NCI-H748 (cell line): Measurements from ENCODE around the gene GRWD1.
A peak's percentile ranks its signal among the peaks of the same experiment; 100 is the strongest.

Source experiments
- DNase-seq: peaks from one replicate; lab custom pipeline; 2025; ENCODE audit not compliant: unreplicated experiment; lab: John Stamatoyannopoulos, UW

The GRWD1 gene

GRCh38 chr19:48455908-48456562 is 10.3 kb downstream of the GRWD1 start:
- DNase-seq: no peak

- no peak for DNase-seq
These were observed 11.1 kb downstream of the GRWD1 start for GRCh38 chr19:48456864-48457263.

GRCh38 chr19:48458016-48458415 is 12.2 kb downstream of the GRWD1 start:
- no peak for DNase-seq

GRCh38 chr19:48461651-48461981 is 15.8 kb downstream of the GRWD1 start:
- no peak for DNase-seq

GRCh38 chr19:48461982-48462655 is 16.3 kb downstream of the GRWD1 start:
- no peak for DNase-seq

GRCh38 chr19:48465215-48465614 is 19.4 kb downstream of the GRWD1 start:
- DNase-seq: no peak

- DNase-seq: no peak
These were observed 21.0 kb downstream of the GRWD1 start for GRCh38 chr19:48466561-48467325.

GRCh38 chr19:48468772-48469288 is 23.0 kb downstream of the GRWD1 start:
- DNase-seq: peak; percentile 100

GRCh38 chr19:48469289-48469881 is 23.6 kb downstream of the GRWD1 start, which contains the start of gene CYTH2:
Gene CYTH2, plus strand, starts transcription at chr19:48469369. Its CDS starts 139 bp downstream, at chr19:48469508.
- DNase-seq: peak; percentile 90

- no peak for DNase-seq
These were observed 24.3 kb downstream of the GRWD1 start for GRCh38 chr19:48469934-48470680.

- DNase-seq: no peak
These were observed 25.1 kb downstream of the GRWD1 start for GRCh38 chr19:48470856-48471255.

GRCh38 chr19:48471836-48472235 is 26.1 kb downstream of the GRWD1 start:
- no peak for DNase-seq

GRCh38 chr19:48473161-48473966 is 27.6 kb downstream of the GRWD1 start:
- DNase-seq: no peak

- no peak for DNase-seq
These were observed 28.4 kb downstream of the GRWD1 start for GRCh38 chr19:48474084-48474592.

GRCh38 chr19:48475369-48476068 is 29.7 kb downstream of the GRWD1 start:
- DNase-seq: no peak

GRCh38 chr19:48476176-48476575 is 30.4 kb downstream of the GRWD1 start:
- DNase-seq: no peak

- DNase-seq: no peak
These were observed 31.4 kb downstream of the GRWD1 start for GRCh38 chr19:48477067-48477685.

- no peak for DNase-seq
These were observed 32.0 kb downstream of the GRWD1 start for GRCh38 chr19:48477698-48478338.
